NT2/D1 (cell line): ENCODE results near the gene TANC1.

ENCODE experiments used
- YY1 ChIP-seq: IDR thresholded peaks from 2 replicates; pipeline ENCODE4 v1.6.1; 2011; ENCODE audit not compliant: insufficient read length, insufficient read depth
- ZNF274 ChIP-seq: IDR thresholded peaks from 2 replicates; pipeline ENCODE4 v1.6.1; 2011; ENCODE audit warnings: mild to moderate bottlenecking, low read depth, low read length

DNA sequence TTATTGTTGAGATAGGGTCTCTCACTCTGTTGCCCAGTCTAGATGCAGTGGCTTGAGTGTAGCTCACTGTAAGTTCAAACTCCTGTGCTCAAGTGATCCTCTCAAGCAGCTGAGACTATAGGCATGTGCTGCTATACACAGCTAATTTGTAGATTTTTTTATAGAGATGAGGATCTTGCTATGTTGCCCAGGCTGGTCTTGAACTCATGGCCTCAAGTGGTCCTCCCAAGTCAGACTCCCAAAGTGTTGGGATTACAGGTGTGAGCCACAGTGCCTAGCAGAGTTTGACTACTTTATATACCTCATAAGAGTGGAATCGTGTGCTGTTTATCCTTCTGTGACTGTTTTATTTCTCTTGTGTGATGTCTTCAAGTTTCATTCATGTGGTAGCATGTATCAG, 60.3 kb downstream of the TANC1 start:
- TF ChIP-seq YY1: no peak
- no peak for TF ChIP-seq ZNF274
